NCI-H128 (cell line): ENCODE measurements around the gene TRAPPC6A.
A peak's percentile ranks its signal among the peaks of the same experiment; 100 is the strongest.
"Not testable (repeated sequence)": the region's sequence is repeated elsewhere in the genome, so short reads cannot be mapped to it uniquely, and the experiment has no call there.

Source experiments
- DNase-seq: peaks from one replicate; lab custom pipeline; 2025; ENCODE audit not compliant: unreplicated experiment; lab: John Stamatoyannopoulos, UW

TRAPPC6A gene

GRCh38 chr19:45133661-45134060 is 44.4 kb downstream of the TRAPPC6A start:
- DNase-seq, result no peak

GRCh38 chr19:45130888-45131615 is 47.0 kb downstream of the TRAPPC6A start:
- DNase-seq, result peak; percentile 85

GRCh38 chr19:45130236-45130635 is 47.8 kb downstream of the TRAPPC6A start:
- DNase-seq, result no peak

DNA sequence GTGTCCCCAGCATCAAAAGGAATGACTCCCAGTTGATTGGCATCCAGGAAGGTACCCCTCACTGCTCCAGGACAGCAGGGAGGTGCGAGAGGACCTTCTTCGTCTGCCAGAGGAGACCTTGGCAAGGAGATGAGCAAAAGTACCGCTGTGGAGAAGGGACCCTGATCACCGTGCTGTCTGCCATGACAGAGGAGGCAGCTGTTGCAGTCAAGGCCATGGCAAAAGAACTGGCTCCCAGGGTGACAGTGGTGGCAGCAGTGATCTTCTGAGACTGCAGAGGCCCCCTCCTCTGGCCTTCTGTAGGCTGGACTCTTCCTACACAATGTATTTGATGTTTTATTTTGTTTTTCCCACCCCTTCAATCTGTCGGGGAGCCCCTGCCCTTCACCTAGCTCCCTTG is 49.2 kb downstream of the TRAPPC6A start:
- no peak for DNase-seq

GRCh38 chr19:45128146-45128545 is 49.9 kb downstream of the TRAPPC6A start:
- no peak for DNase-seq

DNA sequence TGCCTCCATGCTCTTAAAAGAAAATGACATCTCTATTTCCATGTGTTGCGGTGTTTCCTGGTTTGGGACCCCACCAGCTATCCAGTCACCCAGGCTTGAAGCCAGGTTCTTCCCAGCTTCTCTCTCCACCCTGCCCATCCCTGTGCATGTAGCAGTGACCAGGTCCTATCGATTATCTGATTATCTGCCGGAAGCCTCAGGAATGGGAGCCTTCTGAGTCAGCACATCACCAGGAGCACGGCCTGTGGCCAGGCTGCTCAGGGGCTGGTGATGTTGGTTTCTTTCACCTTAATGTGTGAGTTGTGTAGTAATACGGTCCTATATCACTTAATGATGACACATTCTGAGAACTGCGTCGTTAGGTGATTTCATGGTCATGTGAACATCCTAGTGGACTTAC is 51.4 kb downstream of the TRAPPC6A start:
- no peak for DNase-seq

- DNase-seq, result no peak
Measured at GRCh38 chr19:45125975-45126493, 52.0 kb downstream of the TRAPPC6A start.

DNA sequence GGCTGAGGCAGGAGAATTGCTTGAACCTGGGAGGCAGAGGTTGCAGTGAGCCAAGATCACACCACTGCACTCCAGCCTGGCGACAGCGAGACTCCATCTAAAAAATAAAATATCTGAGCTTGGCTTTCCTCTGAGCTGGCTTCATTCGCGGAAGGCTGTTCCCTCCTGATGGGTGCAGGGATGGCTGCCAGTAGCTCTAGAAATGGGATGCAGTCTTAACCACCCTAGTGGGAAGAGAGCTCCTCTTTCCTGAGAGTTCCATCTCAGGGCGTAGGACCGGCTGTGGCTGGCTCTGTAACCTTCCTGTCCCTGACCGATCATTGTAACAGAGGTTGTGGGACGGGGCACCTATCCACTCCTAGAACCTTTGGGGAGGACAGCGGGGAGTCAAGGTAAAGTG is 52.7 kb downstream of the TRAPPC6A start:
- no peak for DNase-seq

DNA sequence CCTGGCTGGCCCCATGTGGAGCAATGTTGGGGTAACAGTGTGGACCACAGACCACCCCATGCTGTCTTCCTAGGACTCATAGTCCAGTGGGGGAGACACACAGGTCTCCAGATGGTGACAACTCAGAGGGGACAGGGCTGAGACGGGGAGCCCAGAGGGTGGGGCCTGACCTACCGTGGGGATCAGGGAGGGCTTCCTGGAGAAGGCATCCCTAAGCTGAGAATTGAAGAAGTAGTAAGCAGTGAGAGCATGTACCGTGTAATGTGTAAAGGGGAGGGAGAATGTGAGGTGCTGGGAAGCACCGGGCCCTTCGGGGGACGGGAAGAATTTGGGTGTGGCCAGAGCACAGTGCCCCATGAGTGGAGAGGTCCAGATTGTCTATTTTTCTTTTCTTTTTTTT is 54.0 kb downstream of the TRAPPC6A start:
- DNase-seq, result no peak

GRCh38 chr19:45123440-45123850 is 54.6 kb downstream of the TRAPPC6A start:
- no peak for DNase-seq

DNA sequence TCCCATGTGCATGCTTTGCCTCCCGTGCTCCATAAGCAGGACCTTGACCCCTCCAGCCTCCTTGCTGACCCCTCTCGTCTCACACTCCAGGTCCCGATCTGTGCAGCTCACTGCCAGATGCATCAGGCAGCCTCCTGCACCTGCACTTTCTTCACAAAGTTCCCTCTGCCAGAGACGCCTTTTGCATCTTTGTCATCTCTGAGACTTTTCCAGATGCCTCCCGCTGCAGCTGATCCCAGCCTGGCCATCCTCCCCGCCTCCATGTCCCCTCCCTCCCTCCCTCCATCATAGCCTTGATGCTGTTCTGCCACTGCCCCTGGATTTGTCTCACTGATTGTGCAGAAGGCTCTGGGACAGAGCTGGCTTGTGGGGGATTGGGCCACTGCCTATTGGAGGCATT is 55.2 kb downstream of the TRAPPC6A start:
- DNase-seq, result no peak

- DNase-seq, result no peak
Measured at GRCh38 chr19:45121827-45122345, 56.2 kb downstream of the TRAPPC6A start.

- DNase-seq, result no peak
Measured at GRCh38 chr19:45119582-45119981, 58.5 kb downstream of the TRAPPC6A start.

DNA sequence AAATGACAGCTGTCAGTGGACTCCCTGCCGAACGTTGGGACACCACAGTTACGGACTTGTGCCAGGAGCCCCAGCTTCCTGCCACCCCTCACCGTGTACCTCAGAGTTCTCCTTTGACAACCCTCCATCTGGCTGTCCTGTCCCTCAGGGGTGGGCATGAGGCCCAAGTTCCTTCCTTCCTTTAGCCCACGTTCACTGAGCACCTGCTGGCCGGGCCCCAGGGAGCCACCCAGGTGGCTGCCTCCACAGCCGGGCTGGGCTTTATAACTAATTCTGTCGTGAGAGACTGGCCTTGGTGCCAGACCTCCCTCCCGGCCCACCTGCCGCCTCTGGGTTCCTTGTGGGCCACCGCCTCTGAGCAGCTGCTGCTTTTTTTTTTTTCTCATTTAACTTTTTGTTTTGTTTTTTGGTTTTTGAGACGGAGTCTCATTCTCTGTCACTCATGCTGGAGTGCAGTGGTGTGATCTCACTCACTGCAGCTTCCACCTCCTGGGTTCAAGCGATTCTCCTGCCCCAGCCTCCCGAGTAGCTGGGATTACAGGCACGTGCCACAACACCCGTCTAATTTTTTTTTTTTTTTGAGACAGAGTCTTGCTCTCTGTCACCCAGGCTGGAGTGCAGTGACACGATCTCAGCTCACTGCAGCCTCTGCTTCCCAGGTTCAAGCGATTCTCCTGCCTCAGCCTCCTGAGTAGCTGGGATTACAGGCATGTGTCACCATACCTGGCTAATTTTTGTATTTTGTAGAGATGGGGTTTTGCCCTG is 59.3 kb downstream of the TRAPPC6A start:
- DNase-seq, result not testable (repeated sequence)

DNA sequence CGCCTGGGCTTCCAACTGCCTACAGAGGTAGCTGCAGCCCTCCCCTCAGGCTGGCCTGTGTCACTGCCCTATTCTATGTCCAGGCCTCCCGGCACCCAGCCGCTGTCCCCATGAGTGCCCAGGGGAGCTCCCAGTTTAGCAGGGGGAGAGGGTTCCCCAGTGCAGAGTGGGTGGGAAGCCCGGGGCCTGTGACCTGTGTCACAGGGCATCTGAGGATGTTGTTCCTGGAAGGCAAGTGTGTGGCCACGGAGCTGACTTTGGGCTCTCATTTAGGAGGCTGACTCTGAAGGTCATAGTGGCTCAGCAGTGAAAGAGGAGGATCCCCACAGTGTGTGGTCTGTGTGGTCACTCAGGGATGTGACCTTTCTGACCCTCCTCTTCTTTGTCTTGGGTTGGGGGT is 59.9 kb downstream of the TRAPPC6A start:
- no peak for DNase-seq

- DNase-seq, result no peak
Measured at GRCh38 chr19:45117671-45118070, 60.4 kb downstream of the TRAPPC6A start.

GRCh38 chr19:45117167-45117594 is 60.9 kb downstream of the TRAPPC6A start:
- peak; percentile 31 for DNase-seq

DNA sequence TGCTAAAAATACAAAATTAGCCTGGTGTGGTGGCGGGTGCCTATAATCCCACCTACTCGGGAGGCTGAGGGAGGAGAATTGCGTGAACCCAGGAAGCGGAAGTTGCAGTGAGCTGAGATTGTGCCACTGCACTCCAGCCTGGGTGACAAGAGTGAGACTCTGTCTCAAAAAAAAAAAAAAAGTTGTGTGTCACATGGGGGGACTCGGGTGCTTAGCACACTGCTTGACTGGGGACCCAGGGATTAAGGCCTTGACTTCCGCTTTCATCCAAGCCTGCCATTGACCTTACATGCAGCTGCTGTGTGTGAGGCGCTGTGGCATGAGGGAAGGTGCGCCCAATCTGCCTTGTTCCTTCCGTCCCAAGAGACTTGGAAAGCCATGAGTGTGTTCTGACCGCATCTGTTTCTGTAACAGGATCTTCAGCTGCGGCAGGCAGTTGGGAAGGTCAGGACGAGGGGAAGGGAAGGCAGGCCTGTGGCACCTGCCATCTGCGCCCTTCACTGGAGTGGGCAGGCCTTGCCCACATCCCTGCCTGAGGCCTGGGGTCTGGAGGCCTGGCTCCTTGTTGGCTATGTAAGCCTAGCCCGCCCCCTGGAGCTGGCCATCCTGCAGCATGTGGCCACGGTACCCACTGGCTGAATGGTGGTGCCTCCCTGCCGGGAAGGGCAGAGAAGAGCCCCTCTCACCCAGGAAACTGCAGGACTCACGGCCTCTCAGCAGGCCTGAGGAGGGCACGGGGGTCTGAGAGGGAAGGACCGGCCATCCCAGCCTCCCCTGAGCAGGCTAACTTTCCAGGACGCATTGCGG is 62.0 kb downstream of the TRAPPC6A start:
- peak; percentile 21 for DNase-seq

GRCh38 chr19:45114116-45114515 is 63.9 kb downstream of the TRAPPC6A start:
- no peak for DNase-seq

- DNase-seq, result peak; percentile 67
Measured at GRCh38 chr19:45113628-45114027, 64.4 kb downstream of the TRAPPC6A start.
